Coronary artery (tissue), 2 donors: ENCODE results near the gene TOM1L2.

ENCODE experiments used
- DNase-seq: peaks from one replicate; pipeline ENCODE4 v3.0.0-alpha.2; 2017; ENCODE audit warnings: low spot score
- H3K27ac ChIP-seq, 2 donors: fragments of 200-600 bp; sonication (generic); one replicate each; pipeline ENCODE4 v1.5.1; 2016 to 2019
- H3K4me3 ChIP-seq: fragments of 200-600 bp; sonication (generic); 2 replicates; pipeline ENCODE4 v1.5.1; 2016; ENCODE audit warnings: mild to moderate bottlenecking, moderate library complexity
- CTCF ChIP-seq: fragments of 200-600 bp; sonication (generic); IDR thresholded peaks from one replicate; pipeline ENCODE4 v1.5.1; 2019; ENCODE audit warnings: antibody characterized with exemption

Gene TOM1L2

DNA sequence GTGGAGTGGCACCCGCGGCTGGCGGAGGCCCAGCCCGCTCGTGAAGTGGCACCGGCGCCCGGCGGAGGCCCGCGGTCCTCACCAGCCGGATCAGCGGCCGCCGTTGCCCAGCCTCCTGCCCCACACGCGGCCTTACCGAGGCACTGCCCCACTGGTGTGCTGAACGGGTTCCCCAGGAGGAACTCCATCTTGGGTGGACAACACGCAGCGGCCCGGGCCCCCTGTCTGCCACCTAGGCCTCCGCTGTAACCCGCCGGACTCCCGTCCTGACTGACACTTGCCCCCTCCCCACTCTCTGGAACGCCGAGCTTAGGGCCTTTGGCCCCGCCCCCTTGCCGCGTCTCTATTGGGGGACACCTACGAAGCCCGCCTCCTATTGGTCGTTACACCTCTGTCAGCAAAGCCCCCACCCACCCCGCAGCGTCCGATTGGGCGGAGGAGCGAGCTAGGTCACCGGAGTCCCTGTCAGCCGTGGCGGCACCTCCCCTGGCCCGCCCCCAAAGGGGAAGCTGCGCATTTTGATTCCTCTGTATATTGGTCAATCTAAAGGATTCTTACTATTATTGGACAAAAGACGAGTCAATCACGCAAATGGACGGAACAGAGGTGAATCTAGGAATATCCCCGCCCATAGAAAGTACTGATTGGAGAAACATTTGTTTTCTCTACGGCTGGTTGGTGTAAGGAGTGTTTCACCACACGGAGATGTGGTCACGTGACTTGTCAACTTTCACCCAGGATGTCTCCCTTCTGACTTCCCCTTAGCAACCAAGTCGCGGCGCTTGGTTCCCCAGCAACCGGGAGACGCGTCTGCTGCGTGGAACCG, at the start of gene TOM1L2, which contains the start of gene DRC3:
TOM1L2 (minus strand) TSS at position 275 of the 826 bp plus-strand sequence; CDS start at position 188, 87 bp downstream.
DRC3 (plus strand) TSS at position 737 of the 826 bp plus-strand sequence. CDS start 4,737 bp downstream, outside the sequence.
- H3K4me3 ChIP-seq = peak within 1 kb of the TSS; percentile 95
- H3K27ac ChIP-seq = peak within 1 kb of the TSS; percentile 83 to 99
- DNase-seq = peak; percentile 100
- no peak for TF ChIP-seq CTCF

- no peak for TF ChIP-seq CTCF
- no peak overlapping the region for H3K4me3 ChIP-seq
- H3K27ac ChIP-seq = no peak overlapping the region
- DNase-seq = no peak
These were observed 49.2 kb upstream of the TOM1L2 start for GRCh38 chr17:18021372-18021771.

DNA sequence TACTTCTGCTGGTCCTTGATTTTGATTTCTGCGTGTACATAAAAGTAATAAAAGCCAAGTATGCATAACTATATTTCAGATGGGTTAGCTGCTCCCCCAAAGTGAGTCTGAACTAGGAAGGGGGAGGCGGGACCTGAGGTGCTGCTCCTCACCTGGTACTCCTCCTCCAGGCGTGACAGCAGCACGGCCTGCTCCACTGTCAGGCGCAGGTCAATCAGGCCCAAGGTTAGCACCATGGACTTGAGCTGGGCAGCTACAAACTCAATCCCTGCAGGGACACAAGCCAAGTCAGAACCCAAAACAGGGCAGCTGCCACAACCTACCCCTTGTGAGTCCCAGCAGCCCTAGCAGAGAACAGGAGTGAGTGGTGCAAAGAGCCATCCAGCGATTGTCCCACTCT, 48.8 kb upstream of the TOM1L2 start:
- no peak overlapping the region for H3K4me3 ChIP-seq
- no peak for TF ChIP-seq CTCF
- no peak overlapping the region for H3K27ac ChIP-seq
- no peak for DNase-seq

- no peak overlapping the region for H3K27ac ChIP-seq
- no peak overlapping the region for H3K4me3 ChIP-seq
- DNase-seq = no peak
- TF ChIP-seq CTCF = no peak
These were observed 47.6 kb upstream of the TOM1L2 start for GRCh38 chr17:18019838-18020154.

DNA sequence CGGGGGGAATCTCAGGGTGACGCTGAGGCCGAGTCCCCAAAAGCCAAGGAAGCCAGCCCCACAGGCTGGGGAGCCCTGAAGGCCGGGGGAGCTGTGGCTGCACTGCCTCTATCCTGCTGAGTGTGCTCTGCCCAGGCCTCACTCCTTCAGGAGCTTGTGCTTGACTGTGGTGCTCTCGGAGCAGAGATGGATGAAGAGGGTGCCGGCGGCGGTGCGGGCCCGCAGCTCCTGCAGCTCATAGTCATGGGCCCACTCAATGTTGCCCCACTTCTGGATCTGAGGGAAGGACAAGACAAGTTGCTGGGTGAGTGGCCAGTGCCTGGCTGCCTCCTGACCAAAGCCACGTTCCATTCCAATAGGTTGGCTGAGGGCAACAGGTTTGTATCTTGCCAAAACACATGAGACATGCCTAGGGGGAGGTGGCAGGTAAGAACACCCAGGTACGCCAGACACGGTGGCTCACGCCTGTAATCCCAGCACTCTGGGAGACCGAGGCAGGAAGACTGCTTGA, 46.3 kb upstream of the TOM1L2 start:
- no peak for TF ChIP-seq CTCF
- DNase-seq = no peak
- H3K27ac ChIP-seq = no peak overlapping the region
- H3K4me3 ChIP-seq = no peak overlapping the region

DNA sequence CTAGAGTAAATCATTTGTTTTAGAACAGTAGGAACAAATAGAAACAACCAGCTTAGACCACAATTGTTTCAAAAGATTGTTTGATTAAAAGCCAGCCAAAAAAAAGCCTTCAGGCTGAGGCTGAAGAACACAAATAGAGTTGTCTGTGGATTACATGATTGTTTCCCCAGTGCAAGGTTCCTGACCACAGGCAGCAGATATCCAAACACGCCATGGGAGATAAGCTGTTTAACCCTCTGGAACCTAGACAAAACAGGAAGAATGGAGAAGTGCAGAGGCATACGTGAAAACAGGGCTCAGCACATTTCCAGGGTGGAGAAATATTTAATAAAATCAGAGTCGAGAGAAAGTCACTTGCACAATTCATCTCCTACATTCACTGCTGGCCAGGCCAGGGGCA, 45.8 kb upstream of the TOM1L2 start:
- Histone ChIP-seq H3K27ac (no peak overlapping the region), H3K4me3 (no peak overlapping the region)
- no peak for TF ChIP-seq CTCF
- DNase-seq = no peak

DNA sequence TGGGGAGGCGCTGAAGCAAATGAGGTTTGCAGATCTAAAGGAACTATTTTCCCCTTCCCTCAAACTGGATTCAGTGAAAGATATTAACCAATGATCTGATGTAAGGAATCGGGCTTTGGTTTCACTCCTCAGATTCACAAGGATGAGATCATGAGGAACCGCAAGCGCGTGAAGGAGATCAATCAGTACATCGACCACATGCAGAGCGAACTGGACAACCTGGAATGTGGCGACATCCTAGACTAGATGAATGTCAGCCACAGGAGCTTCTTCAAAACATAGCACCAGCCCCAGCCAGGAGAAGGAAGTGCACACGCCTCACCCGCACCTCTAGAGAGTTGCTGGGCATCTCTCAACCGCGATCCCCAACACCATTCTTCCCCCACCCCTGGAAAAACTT, 44.2 kb upstream of the TOM1L2 start:
- no peak for DNase-seq
- Histone ChIP-seq H3K27ac (no peak overlapping the region), H3K4me3 (no peak overlapping the region)
- TF ChIP-seq CTCF = no peak
